CD4-positive, alpha-beta T cell treated with Interleukin-17A for 4 hours (primary cell): Measurements from ENCODE around the gene TDRD7.
A peak's percentile ranks its signal among the peaks of the same experiment; 100 is the strongest.

ENCODE experiments used
- DNase-seq: peaks from one replicate; pipeline ENCODE4 v3.0.0-alpha.2; 2020; ENCODE audit warnings: mixed read lengths

The TDRD7 gene, protein sequence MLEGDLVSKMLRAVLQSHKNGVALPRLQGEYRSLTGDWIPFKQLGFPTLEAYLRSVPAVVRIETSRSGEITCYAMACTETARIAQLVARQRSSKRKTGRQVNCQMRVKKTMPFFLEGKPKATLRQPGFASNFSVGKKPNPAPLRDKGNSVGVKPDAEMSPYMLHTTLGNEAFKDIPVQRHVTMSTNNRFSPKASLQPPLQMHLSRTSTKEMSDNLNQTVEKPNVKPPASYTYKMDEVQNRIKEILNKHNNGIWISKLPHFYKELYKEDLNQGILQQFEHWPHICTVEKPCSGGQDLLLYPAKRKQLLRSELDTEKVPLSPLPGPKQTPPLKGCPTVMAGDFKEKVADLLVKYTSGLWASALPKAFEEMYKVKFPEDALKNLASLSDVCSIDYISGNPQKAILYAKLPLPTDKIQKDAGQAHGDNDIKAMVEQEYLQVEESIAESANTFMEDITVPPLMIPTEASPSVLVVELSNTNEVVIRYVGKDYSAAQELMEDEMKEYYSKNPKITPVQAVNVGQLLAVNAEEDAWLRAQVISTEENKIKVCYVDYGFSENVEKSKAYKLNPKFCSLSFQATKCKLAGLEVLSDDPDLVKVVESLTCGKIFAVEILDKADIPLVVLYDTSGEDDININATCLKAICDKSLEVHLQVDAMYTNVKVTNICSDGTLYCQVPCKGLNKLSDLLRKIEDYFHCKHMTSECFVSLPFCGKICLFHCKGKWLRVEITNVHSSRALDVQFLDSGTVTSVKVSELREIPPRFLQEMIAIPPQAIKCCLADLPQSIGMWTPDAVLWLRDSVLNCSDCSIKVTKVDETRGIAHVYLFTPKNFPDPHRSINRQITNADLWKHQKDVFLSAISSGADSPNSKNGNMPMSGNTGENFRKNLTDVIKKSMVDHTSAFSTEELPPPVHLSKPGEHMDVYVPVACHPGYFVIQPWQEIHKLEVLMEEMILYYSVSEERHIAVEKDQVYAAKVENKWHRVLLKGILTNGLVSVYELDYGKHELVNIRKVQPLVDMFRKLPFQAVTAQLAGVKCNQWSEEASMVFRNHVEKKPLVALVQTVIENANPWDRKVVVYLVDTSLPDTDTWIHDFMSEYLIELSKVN

DNA sequence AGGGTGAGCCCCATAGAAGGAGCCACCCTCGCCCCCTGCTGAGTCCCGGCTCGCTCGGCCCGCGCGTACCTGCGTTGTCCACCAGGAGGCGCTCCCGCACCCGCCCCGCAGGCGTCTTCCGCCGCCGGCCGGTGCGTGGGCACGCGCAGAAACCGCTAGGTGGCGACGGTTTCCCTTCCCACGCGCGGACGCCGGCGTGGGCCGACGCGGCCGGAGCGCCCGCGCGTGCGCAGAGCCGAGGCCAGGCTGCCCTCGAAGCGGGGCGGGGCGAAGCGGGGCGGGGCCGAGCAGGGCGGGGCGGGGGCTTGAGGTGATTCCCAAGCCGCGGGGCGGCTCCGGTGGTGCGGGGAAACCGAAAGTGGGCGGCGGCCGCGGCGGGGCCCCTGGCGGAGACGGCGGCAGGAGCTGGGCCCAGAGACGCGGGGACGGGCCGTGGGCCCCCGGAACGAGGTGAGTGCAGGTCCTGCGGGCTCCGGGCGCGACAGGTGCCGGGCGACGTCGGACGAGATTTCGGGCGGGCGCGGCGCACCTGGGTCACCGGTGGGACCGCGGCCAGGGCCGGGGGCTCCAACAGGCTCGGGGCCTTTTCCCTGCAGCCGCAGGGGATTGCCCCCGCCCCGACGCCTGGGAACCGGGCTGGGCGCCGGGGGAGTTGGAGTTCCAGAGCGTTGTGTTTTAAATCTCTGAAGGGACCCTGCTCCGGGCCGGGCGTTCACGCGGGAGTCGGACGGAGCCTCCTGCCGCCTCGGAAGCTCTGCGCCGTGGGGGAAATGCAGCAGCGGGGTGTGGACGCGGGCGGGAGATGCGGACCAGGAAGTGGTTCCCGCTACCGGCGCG, at the start of gene TDRD7:
TSS of gene TDRD7 (plus strand) at position 308 of the 837 bp plus-strand sequence. CDS start 16,370 bp downstream, outside the sequence.
- peak; percentile 97 for DNase-seq

GRCh38 chr9:97362777-97363545, 48.9 kb upstream of the TDRD7 start:
- DNase-seq = no peak

DNA sequence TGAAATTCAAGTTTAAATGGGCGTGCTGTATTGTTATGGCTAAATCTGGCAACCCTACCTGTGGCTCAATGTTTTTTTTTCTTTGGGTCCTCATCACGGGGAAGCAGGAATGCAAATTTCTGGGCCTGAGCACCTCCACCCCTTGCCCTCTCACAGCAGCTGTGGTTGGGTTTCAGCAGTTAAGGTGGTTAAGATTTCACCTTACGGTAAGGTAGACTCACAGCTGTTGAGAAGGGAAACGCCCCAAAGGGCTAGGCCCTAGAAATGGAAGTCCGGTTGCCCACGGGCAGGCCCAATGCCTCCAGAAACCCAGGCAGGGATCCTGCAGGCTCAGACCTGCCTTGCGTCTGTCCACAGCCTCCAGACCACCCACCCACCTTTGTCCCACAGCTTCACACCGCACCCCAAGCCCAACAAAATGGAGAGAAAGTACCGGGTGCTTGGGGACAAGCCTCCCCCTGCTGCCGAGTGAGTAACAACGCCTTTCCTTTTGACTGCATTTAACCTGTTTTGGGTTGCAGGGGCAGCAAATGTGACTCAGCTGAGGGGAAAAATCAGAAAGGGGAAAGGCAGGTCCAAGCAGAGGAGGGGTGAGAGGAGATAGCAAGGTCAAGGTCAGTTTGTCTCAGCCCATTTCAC, 48.1 kb upstream of the TDRD7 start:
- no peak for DNase-seq

DNA sequence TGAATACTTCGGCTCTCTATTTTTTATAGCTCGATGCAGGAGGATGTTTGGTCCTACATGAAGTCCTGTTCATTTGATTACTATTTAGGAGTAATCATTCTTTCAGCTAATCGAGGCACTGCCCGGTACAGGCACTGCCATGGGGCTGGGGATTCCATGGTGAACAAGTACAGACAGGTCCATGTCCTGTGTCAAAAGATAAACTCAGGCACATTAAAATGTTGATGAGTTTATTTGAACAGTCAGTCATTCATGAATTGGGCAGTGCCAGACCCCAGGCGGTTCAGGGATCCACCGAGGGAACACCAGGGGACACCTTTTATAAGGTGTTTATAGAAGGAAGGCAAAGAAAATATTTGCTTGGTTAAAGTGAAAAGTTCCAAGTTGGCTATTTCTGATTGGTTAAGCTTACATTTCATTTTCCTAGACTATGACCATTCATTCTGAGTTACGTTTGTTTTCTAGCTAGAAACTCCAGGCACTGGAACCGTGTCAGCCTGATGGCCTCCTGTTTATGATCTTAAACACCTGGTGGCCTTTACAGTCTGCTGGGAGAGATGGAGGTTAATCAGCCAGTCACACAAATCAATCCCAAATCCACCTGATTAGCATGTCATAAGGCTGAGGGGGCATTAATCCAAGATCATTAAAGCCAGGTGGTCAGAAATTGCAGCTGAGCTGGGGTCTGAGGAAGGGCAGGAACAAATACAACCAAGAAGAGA, 47.0 kb upstream of the TDRD7 start:
- DNase-seq = no peak

GRCh38 chr9:97365634-97366033, 46.3 kb upstream of the TDRD7 start:
- no peak for DNase-seq

- no peak for DNase-seq
Measured at GRCh38 chr9:97366476-97366875, 45.4 kb upstream of the TDRD7 start.

GRCh38 chr9:97366889-97367288, 45.0 kb upstream of the TDRD7 start:
- DNase-seq = no peak

DNA sequence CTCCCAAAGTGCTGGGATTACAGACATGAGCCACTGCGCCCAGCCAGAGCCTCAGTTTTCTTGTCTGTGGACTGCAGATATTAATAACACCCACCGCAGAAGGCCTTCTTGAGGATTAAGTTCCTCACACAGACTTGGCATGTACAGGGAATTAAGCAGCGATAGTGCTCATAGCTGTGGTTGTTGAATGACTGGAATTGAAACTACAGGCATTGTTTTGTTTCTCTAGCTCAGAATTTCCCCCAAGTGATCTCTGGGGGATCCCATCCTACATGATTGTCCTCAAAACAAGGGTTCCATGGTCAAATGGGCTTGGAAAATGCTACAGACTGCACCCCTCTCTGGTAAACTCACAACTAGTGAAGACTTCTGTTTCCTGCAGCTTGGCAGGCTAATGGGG, 44.2 kb upstream of the TDRD7 start:
- no peak for DNase-seq

DNA sequence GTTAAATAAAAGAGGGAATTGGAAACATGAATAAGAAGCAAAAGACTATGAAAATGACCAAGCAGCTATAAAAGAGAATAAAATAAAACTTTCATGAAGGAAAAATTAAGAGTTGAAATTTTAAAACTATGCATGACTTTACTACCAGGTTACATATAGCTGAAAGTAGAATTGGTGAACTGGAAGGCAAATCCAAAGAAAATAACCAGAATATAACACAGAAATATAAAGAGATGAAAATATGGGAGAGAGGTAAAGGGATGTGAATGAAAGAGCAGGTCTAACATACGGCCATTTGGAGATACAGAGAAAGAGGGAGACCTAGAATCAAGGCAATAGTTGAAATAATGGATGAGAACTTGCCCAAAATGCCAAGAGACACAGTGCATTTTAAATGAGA, 42.9 kb upstream of the TDRD7 start:
- no peak for DNase-seq

DNA sequence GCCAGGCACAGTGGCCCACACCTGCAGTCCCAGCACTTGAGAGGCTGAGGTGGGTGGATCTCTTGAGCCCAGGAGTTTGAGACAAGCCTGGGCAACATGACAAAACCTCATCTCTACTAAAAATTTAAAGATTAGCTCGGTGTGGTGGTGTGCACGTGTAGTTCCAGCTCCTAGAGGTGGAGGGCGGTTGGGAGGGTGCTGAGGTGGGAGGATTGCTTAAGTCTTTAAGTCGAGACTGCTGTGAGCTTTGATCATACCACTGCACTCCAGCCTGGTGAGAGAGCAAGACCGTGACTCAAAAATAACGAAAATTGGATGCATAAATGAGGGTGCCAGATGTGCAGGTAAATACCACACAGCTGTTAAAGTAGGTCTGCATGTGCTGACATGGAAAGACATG, 39.3 kb upstream of the TDRD7 start:
- DNase-seq = no peak

- DNase-seq = no peak
Measured at GRCh38 chr9:97373331-97373730, 38.6 kb upstream of the TDRD7 start.

DNA sequence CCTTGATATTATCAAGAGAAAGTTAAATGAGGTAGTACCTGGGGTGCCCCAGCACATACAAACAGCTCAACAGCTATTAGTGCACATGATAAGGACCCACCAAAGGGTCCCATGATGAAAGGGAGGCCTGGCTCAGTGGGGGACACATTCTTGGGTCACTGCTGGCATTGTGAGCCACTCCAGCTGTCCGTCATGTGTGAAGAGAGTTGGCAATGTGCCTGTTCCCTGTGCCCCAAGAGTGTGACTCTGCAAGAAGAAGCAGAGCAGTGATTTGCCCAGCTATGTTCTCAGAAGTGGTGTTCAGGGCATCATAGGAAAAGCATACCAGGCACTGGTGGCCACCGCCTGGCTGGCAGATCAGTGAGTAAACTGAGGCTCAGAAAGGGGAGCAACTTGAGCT, 37.1 kb upstream of the TDRD7 start:
- DNase-seq = no peak

- DNase-seq = no peak
Measured at GRCh38 chr9:97376902-97377301, 35.0 kb upstream of the TDRD7 start.

DNA sequence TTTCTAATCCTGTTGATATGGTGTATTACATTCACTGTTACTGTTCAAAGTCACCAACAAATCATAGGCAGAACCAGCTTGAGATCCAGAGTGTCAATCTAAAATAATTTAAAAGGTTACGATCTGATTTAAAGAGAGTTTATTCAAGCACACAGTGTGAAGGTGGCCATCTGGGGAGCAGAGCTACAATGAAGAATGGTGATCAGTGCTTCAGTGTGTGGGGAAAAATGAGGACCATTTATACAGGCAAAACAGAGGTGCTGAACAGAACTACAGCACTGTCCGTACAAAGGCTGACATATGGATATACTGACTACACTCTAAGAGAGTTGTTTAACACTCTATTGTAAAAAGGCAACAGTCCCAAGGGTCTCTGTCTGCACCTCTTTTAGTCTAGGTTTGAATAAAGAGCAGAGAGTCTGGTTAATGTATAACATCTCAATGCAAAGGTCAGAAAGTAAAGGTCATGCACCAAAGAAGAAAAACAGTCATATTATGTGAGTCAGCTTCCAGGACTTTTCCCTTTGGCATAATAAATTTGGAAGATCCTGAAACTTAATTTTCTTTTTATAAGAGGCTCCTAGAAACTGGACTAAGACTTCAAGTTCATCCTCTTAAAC, 29.7 kb upstream of the TDRD7 start:
- DNase-seq = no peak

DNA sequence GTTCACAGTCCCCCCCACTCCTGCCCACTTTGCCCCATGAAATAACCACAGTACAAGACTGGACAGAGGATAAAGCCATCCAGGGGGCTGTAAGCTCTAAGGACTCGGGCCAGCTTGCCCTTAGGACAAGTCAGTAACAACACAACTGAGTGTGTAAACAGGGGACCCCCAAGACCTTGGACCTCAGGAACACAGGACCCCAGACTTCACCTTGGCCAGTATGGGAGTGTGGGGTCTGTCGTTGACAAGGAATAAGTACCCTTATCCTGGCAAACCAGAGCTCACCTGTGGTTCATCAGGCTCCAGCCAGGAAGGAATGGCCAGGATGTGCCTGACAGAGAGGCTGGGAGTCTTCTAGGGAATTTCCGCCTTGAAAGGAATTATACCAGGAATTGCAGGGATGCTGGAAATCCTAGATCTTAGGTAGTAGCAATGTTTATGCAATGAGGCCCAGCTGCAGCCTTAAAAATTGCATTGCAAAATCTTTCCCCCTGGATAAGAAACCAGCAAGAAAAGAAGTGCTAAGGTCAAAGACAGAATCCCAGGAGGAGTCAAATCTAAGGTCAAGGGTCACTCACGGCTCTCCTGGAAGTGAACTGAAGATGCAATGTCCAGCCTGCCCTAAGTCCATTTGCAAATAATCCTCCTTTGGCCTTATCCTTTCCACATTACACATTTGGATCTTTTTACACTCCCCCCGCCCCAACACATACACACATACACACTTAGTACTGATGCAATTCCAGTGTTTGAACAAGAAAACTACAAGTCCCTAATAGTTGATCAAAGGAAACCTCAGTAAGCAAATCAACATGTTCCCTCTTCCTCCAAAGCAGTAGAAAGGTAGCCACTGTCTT, 27.3 kb upstream of the TDRD7 start:
- no peak for DNase-seq

- DNase-seq = no peak
Measured at GRCh38 chr9:97385626-97386264, 26.2 kb upstream of the TDRD7 start.

DNA sequence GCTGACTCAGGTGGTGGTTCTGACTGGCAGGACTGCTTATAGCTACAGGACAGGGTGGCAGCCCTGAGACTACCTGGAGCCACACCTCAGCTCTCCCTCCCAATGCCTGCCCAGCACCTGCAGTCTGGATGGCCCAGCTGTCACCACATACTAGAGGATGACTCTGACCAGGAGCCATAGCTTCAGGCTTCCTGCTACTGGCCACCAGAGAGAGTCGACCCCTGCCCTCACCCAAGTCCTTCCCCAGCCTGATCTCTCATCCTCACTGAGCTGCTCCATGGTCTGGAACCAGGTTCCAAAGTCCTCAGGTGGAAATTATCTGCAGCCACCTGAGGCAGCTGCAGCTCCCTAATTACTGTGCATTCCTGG, 25.6 kb upstream of the TDRD7 start:
- DNase-seq = no peak

GRCh38 chr9:97386733-97387503, 25.0 kb upstream of the TDRD7 start:
- DNase-seq = peak; percentile 71
